Muscle of leg (tissue), 11 donors: ENCODE results near the gene ARHGDIB. TPM values are rescaled to one million over a fixed set of nuclear protein-coding genes. Genes with fewer than 3 reads are reported as not detected.
A peak's percentile ranks its signal among the peaks of the same experiment; 100 is the strongest.

Experiments
- DNase-seq: peaks from one replicate; pipeline ENCODE4 v3.0.0; 2013
- H3K27ac ChIP-seq: one replicate; pipeline ENCODE4 v1.5.1; 2013; ENCODE audit warnings: mild to moderate bottlenecking, low read length, control low read depth
- H3K27me3 ChIP-seq: one replicate; pipeline ENCODE4 v1.6.1; 2013; ENCODE audit warnings: low read length; ENCODE audit not compliant: control insufficient read depth, insufficient read depth
- H3K36me3 ChIP-seq: one replicate; pipeline ENCODE4 v1.6.1; 2013; ENCODE audit warnings: low read length; ENCODE audit not compliant: control insufficient read depth, insufficient read depth
- H3K4me1 ChIP-seq: one replicate; pipeline ENCODE4 v1.6.1; 2013; ENCODE audit warnings: low read length; ENCODE audit not compliant: control insufficient read depth, insufficient read depth
- H3K4me3 ChIP-seq: one replicate; pipeline ENCODE4 v1.5.1; 2013; ENCODE audit warnings: low read length, control low read depth
- H3K9me3 ChIP-seq: replicated peaks from 2 replicates; pipeline ENCODE4 v1.6.1; 2013; ENCODE audit warnings: low read depth, low read length; ENCODE audit not compliant: control insufficient read depth
- WGBS: methylation state at CpG from one replicate; pipeline ENCODE4 v1.1.5; 2013; ENCODE audit warnings: missing lambda C conversion rate; ENCODE audit not compliant: insufficient coverage; 5-methylcytosine and 5-hydroxymethylcytosine counted together
- polyA plus RNA-seq, 8 donors: library from polyadenylated mRNA; unstranded; fragments of 120-200 nt; gene quantifications; one replicate each; pipeline versions ENCODE4 v1.2.1 to v1.2.3, GENCODE V29; 2013; ENCODE audit warnings: inconsistent platforms in 1 of 8, low replicate concordance in 1 of 8; ENCODE audit not compliant: insufficient read length in 8 of 8, insufficient read depth in 1 of 8
- total RNA-seq: library from RNA; stranded (reverse); fragments of 120-200 nt; gene quantifications from one replicate; pipeline ENCODE4 v1.2.4, GENCODE V29; 2013

The ARHGDIB gene
- total and polyA plus RNA-seq, 9 donors: 37.8 to 47.6 (median 42.0) TPM

GRCh38 chr12:14999021-14999694, 37.8 kb upstream of the ARHGDIB start:
- H3K9me3 ChIP-seq: no peaks in the 10 kb centered on the region
- peaks cover 8% of the 10 kb centered on the region for H3K4me1 ChIP-seq
- no CpG with 5 or more reads among the region's 2 CpGs for WGBS
- H3K36me3 ChIP-seq: no peaks in the 10 kb centered on the region
- H3K27ac ChIP-seq: no peak overlapping the region
- no peak for DNase-seq
- no peaks in the 10 kb centered on the region for H3K27me3 ChIP-seq
- H3K4me3 ChIP-seq: no peak overlapping the region

DNA sequence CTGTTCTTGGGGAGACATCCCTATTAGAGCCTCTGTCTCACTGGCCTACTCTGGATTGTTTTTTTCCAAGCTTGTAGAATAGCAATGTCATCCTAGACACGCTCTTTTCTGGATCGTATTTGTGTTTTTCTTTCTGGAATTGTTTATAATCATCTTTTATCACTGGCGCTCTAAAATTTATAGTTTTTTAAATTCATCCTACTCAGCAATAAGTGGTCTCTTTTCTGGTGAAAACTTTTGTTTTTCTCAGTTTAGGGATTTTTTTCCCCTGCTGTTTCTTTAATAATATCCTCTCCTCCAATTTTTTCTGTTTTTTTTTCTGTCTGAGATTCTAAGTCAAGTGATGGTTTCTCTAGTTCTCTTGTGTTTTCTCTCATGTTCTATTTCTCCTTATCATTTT, 36.6 kb upstream of the ARHGDIB start:
- no peaks in the 10 kb centered on the region for H3K9me3 ChIP-seq
- no peak for DNase-seq
- H3K27me3 ChIP-seq: no peaks in the 10 kb centered on the region
- no CpG with 5 or more reads among the region's 3 CpGs for WGBS
- no peaks in the 10 kb centered on the region for H3K36me3 ChIP-seq
- H3K4me3 ChIP-seq: no peak overlapping the region
- no peak overlapping the region for H3K27ac ChIP-seq
- H3K4me1 ChIP-seq: peaks cover 8% of the 10 kb centered on the region

DNA sequence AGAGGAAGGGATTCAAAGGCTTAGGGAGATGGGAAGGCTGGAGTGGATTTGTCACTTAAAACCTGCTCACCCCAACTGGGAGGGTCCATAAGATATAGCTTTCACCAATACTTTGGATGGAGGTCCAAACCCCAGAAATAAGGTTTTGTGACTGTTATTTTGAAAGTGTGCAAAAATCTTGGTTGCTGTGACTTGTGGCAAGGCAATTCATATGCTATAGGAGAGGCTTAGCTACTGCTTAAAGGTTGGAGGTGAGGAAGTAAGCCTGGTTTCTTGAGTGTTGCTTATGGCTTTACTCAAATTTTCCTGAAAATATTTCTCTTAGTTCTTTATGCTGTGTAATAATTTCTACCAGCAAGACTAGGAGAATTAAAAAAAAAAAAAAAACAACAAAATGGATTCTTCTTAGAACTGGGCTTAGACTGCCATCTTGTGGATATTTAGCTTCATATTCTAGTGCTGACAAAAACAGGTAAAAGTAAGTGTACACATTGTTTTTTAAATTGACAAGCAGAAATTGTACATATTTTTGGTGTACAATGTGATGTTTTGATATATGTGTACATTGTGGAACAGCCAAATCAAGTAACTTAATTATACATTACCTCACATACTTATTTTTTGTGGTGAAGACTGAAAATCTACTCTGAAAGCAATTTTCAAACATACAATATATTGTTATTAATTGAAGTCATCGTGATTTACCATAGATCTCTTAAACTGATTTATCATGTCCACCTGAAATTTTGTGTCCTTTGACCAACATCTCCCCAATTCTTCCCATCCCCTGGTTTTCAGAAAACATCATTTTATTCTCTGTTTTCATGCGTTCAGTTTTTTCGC, 34.4 kb upstream of the ARHGDIB start:
- H3K4me3 ChIP-seq: no peak overlapping the region
- H3K4me1 ChIP-seq: no peaks in the 10 kb centered on the region
- no peak overlapping the region for H3K27ac ChIP-seq
- H3K36me3 ChIP-seq: no peaks in the 10 kb centered on the region
- peak; percentile 81 for DNase-seq
- H3K9me3 ChIP-seq: no peaks in the 10 kb centered on the region
- no peaks in the 10 kb centered on the region for H3K27me3 ChIP-seq
- no CpG with 5 or more reads among the region's 3 CpGs for WGBS

- H3K4me3 ChIP-seq: no peak overlapping the region
- no peaks in the 10 kb centered on the region for H3K9me3 ChIP-seq
- DNase-seq: no peak
- H3K27me3 ChIP-seq: no peaks in the 10 kb centered on the region
- no peak overlapping the region for H3K27ac ChIP-seq
- H3K36me3 ChIP-seq: no peaks in the 10 kb centered on the region
- no CpG with 5 or more reads among the region's 3 CpGs for WGBS
- H3K4me1 ChIP-seq: no peaks in the 10 kb centered on the region
These were observed 33.2 kb upstream of the ARHGDIB start for GRCh38 chr12:14994610-14995009.

GRCh38 chr12:14993537-14994266, 32.3 kb upstream of the ARHGDIB start:
- DNase-seq: no peak
- no peaks in the 10 kb centered on the region for H3K36me3 ChIP-seq
- H3K4me1 ChIP-seq: no peaks in the 10 kb centered on the region
- no peaks in the 10 kb centered on the region for H3K27me3 ChIP-seq
- no peak overlapping the region for H3K27ac ChIP-seq
- no CpG with 5 or more reads among the region's 4 CpGs for WGBS
- no peaks in the 10 kb centered on the region for H3K9me3 ChIP-seq
- H3K4me3 ChIP-seq: no peak overlapping the region

DNA sequence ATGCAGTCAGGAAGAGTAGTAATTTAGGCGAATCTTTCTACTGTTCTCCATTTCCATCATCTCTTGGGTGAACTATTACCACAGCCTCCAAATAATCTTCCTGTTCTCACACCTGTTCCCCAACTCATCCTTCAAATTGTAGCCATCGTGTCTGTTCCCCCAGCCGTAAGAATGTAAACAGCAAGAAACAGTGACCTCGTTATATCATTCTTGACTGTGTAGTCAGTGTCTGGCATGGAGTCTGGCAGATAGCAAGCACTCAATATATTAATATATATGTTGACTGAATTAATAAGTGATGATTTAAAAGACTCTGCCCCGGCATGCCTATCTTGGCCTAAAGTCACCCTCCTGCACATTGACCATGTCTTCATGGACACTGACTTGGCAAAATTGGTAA, 31.7 kb upstream of the ARHGDIB start:
- WGBS: no CpG with 5 or more reads among the region's 5 CpGs
- DNase-seq: no peak

GRCh38 chr12:14992673-14993072, 31.3 kb upstream of the ARHGDIB start:
- Histone ChIP-seq H3K27me3 (no peaks in the 10 kb centered on the region), H3K4me3 (no peak overlapping the region), H3K9me3 (no peaks in the 10 kb centered on the region), H3K27ac (no peak overlapping the region), H3K4me1 (no peaks in the 10 kb centered on the region), H3K36me3 (no peaks in the 10 kb centered on the region)
- no peak for DNase-seq
- WGBS: no CpG with 5 or more reads among the region's 3 CpGs

More for the DNA sequence above, 31.7 kb upstream of the ARHGDIB start:
- Histone ChIP-seq H3K27me3 (no peaks in the 10 kb centered on the region), H3K27ac (no peak overlapping the region), H3K4me3 (no peak overlapping the region), H3K36me3 (no peaks in the 10 kb centered on the region), H3K4me1 (no peaks in the 10 kb centered on the region), H3K9me3 (no peaks in the 10 kb centered on the region)

- Histone ChIP-seq H3K27ac (no peak overlapping the region), H3K36me3 (no peaks in the 10 kb centered on the region), H3K27me3 (no peaks in the 10 kb centered on the region), H3K4me1 (no peaks in the 10 kb centered on the region), H3K4me3 (no peak overlapping the region), H3K9me3 (no peaks in the 10 kb centered on the region)
- no peak for DNase-seq
These were observed 29.7 kb upstream of the ARHGDIB start for GRCh38 chr12:14991069-14991468.

- DNase-seq: no peak
- no peak overlapping the region for H3K27ac ChIP-seq
- H3K36me3 ChIP-seq: no peaks in the 10 kb centered on the region
- no peaks in the 10 kb centered on the region for H3K27me3 ChIP-seq
- no CpG with 5 or more reads among the region's 1 CpG for WGBS
- no peaks in the 10 kb centered on the region for H3K9me3 ChIP-seq
- H3K4me1 ChIP-seq: no peaks in the 10 kb centered on the region
- no peak overlapping the region for H3K4me3 ChIP-seq
These were observed 28.4 kb upstream of the ARHGDIB start for GRCh38 chr12:14989790-14990189.

GRCh38 chr12:14988035-14988434, 26.6 kb upstream of the ARHGDIB start:
- DNase-seq: no peak
- no peaks in the 10 kb centered on the region for H3K9me3 ChIP-seq
- no peaks in the 10 kb centered on the region for H3K27me3 ChIP-seq
- no peaks in the 10 kb centered on the region for H3K36me3 ChIP-seq
- WGBS: no CpG with 5 or more reads among the region's 3 CpGs
- no peaks in the 10 kb centered on the region for H3K4me1 ChIP-seq
- H3K4me3 ChIP-seq: no peak overlapping the region
- no peak overlapping the region for H3K27ac ChIP-seq
